Adrenal gland (tissue), 5 donors: ENCODE results near the gene CACNA1F.

ENCODE experiments used
- CTCF ChIP-seq, 6 experiments: fragments of 450-650 bp in 4 of 6; fragments of 200-600 bp in 2 of 6; sonication (generic) in 1 of 6; IDR thresholded peaks; 1 replicate in 5 of 6; 2 replicates in 1 of 6; pipeline versions ENCODE4 v1.5.1 to v1.8.0; 2016 to 2021; ENCODE audit warnings: antibody characterized with exemption in 6 of 6, mild to moderate bottlenecking in 2 of 6, moderate library complexity in 1 of 6
- POLR2A ChIP-seq, 2 donors: fragments of 450-650 bp; IDR thresholded peaks; one replicate each; pipeline ENCODE4 v1.6.1; 2017; ENCODE audit warnings: antibody characterized with exemption in 2 of 2, mild to moderate bottlenecking in 2 of 2, moderate library complexity in 1 of 2
- donor health status: DM: no; HTN: no; CAD: no.

DNA sequence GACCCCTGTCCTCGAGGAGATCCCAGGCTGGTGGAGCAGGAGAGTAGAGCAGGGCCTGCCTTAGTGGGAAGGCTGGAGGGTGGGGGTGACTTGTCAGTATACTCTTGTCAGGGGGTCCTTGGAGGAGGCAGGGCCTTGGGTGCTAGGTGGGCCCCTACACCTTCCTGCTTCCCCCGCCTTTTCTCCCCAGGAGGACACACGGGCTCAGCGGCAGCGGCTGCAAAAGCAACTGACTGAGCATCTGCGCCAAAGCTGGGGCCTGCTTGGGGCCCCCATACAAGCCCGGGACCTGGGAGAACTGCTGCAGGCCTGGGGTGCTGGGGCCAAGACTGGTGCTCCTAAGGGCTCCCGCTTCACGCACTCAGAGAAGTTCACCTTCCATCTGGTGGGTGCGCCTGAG lies 13.4 kb upstream of the CACNA1F start:
- TF ChIP-seq CTCF (IDR thresholded peaks at IDR 0.05): no peak
- TF ChIP-seq POLR2A (IDR thresholded peaks at IDR 0.05): no peak
